Panc1 (cell line): ENCODE data around the gene ATG13.

Experiments used
- CTCF ChIP-seq: fragments of 450-650 bp; IDR thresholded peaks from 2 replicates; pipeline ENCODE4 v1.5.1; 2017; ENCODE audit warnings: mild to moderate bottlenecking
- POLR2AphosphoS5 ChIP-seq: IDR thresholded peaks from 2 replicates; pipeline ENCODE4 v1.6.1; 2012; ENCODE audit warnings: mild to moderate bottlenecking, low read depth, low read length, moderate library complexity
- REST ChIP-seq, 2 experiments: IDR thresholded peaks; 2 replicates each; pipeline ENCODE4 v1.6.1; 2011 to 2012; ENCODE audit warnings: low read depth in 2 of 2, control low read depth in 1 of 2, low read length in 1 of 2, mild to moderate bottlenecking in 1 of 2, moderate library complexity in 1 of 2; ENCODE audit not compliant: insufficient read depth in 1 of 2
- SIN3A ChIP-seq: IDR thresholded peaks from 2 replicates; pipeline ENCODE4 v1.6.1; 2012; ENCODE audit warnings: low read depth, mild to moderate bottlenecking, low read length, moderate library complexity, borderline replicate concordance; ENCODE audit not compliant: insufficient read depth
- TCF7L2 ChIP-seq: IDR thresholded peaks from 2 replicates; pipeline ENCODE4 v1.6.1; 2011; ENCODE audit warnings: mild to moderate bottlenecking, low read depth, low read length, inconsistent platforms

GRCh38 chr11:46612326-46612725 lies 5.0 kb upstream of the ATG13 start:
- TF ChIP-seq CTCF (no peak), POLR2AphosphoS5 (no peak), SIN3A (no peak), TCF7L2 (no peak), REST (IDR thresholded peaks at IDR 0.05; ENCODE audit: insufficient read depth in 1 of 2, low read depth in 2 of 2, low read length in 1 of 2) (no peak)
